GM19395 (cell line): ENCODE data around the gene NOP58.
"Not testable (repeated sequence)": the region's sequence is repeated elsewhere in the genome, so short reads cannot be mapped to it uniquely, and the experiment has no call there.

Experiments used
- ATAC-seq: cut with Tn5 transposase; IDR thresholded peaks from one replicate; pipeline ENCODE4 v1.9.1; 2021; ENCODE audit warnings: mild to moderate bottlenecking, moderate library complexity; ENCODE audit not compliant: unreplicated experiment

Gene NOP58

GRCh38 chr2:202265467-202266277, at the start of gene NOP58:
NOP58 (plus strand) TSS chr2:202265763; CDS start chr2:202265942, 179 bp downstream.
- ATAC-seq = peak; percentile 87

DNA sequence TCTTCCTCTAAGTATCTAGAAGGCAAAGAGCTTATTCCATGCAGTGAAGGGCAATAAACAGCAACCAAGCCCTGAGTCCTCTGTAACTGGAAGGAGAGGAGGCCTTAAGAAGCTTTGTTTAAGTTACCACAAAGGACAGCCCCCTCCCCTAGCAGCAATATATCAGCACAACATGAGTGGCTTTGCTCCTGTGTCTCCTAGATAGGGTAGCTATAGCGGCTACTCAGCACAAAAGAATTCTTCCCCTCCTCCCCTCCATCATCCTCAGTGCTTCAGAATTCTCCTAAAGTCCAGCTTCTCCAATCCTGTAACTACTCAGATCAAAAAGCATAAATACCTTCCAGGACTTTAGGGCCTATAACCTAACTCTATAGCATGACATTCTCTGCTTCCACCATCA, 43.7 kb upstream of the NOP58 start:
- ATAC-seq = no peak

- ATAC-seq = peak; percentile 48
Observed at GRCh38 chr2:202237787-202238233, 27.8 kb upstream of the NOP58 start.

GRCh38 chr2:202238234-202239197, 27.0 kb upstream of the NOP58 start, which contains the start of gene SUMO1:
SUMO1 (minus strand) TSS chr2:202238597; CDS start chr2:202238451, 146 bp downstream.
- peak; percentile 94 for ATAC-seq

- not testable (repeated sequence) for ATAC-seq
Observed at GRCh38 chr2:202247710-202248109, 17.9 kb upstream of the NOP58 start.

DNA sequence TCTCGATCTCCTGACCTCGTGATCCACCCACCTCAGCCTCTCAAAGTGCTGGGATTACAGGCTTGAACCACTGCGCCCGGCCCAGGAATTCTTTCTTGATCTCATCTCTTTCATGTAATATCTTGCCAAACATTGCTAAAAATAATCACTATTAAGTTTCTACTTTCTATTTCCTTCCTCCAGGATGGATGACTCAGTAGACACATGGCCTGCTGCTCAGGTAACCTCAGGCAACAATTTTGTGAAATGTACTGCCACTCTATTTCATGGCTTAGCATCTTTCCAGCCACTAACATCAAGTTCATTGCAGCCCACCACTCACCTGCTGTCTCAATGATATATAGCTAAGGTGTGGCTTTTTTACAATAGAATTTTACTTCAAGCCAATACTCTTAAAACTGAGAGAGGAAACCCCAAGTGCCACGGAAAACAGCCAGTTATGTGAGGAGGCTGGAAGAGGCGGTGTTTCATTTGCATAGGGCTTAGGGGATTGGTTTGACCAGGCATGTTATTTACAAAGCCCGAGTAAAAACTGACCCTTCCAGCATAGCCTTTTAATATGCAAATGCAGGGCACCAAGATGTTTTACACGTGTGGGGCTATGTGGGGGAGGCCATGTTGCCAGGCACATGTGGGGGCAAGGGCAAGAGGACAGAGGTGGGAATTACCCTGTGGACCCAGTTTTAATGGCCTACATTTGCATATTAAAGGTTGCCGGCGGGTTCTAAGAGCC, 15.9 kb upstream of the NOP58 start:
- no peak for ATAC-seq

DNA sequence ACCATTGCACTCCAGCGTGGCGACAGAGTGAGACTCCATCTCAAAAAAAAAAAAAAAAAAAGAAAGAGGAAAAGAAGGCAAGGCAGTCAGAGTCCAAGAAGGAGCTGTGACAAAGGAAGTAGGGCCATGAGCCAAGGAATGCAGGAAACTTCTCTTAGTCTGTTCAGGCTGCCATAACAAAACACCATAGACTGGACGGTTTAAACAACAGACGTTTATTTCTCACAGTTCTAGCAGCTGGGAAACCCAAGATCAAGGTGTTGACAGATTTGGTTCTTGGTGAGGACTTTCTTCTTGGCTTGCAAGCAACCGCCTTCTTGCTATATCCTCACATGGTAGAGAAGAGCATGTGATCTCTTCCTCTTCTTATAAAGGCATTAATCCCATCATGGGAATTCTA, 14.1 kb upstream of the NOP58 start:
- no peak for ATAC-seq

GRCh38 chr2:202261531-202261930, 4.0 kb upstream of the NOP58 start:
- no peak for ATAC-seq

DNA sequence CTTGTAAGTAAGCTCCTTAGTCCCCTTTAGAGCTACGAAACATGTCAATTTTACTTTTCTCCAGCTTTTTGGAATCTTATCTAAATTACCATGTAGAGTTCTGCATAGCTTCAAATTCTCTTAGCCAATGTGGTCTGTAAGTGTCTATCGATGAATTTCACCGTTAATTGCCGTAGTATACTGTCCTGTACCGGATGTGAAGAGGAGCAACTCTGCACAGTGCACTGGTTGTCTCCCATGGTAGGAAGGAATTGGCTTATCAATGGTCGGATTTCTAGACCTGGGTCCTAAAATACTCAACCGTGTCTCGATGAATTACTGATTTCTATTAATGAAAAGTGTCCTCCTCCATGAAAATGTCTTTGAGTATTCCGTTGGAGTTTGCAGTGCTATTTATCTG, 1.9 kb downstream of the NOP58 start:
- no peak for ATAC-seq

GRCh38 chr2:202269585-202269984, 4.0 kb downstream of the NOP58 start:
- no peak for ATAC-seq

DNA sequence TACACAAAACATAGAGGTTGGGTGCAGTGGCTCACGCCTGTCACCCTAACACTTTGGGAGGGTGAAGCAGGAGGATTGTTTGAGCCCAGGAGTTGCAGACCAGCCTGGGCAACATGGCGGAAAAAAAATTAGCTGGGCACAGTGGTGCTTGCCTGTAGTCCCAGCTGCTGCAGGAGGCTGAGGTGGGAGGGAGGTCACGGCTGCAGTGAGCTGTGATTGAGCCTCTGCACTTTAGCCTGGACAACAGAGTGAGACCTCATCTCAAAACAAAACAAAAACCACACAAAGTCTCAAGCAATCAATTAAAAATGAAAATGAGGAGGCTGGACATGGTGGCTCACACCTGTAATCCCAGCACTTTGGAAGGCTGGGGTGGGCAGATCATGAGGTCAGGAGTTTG, 4.9 kb downstream of the NOP58 start:
- ATAC-seq = no peak

DNA sequence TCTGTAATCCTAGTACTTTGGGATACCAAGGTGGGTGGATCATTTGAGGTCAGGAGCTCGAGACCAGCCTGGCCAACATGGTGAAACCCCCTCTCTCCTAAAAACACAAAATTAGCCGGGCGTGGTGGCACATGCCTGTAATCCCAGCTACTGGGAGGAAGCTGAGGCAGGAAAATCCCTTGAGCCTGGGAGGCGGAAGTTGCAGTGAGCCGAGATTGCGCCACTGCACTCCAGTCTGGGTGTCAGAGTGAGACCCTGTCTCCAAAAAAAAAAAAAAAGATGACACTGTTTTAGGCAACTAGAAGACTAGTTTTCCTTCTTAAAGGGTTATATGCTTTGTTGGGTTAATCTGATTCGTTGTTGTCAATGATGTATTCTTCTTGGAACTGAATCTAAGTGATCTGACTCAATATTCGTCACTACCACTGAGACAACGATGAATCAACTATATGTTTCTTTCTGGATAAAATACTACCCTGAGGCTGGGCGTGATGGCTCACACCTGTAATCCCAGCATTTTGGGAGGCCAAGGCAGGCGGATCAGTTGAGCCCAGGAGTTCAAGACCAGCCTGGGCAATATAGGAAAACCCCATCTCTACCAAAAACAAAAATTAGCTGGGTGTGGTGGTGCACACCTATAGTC, 10.6 kb downstream of the NOP58 start:
- ATAC-seq = not testable (repeated sequence)

- ATAC-seq = peak; percentile 50
Observed at GRCh38 chr2:202278036-202278760, 12.6 kb downstream of the NOP58 start.

GRCh38 chr2:202278944-202279343, 13.4 kb downstream of the NOP58 start:
- no peak for ATAC-seq

DNA sequence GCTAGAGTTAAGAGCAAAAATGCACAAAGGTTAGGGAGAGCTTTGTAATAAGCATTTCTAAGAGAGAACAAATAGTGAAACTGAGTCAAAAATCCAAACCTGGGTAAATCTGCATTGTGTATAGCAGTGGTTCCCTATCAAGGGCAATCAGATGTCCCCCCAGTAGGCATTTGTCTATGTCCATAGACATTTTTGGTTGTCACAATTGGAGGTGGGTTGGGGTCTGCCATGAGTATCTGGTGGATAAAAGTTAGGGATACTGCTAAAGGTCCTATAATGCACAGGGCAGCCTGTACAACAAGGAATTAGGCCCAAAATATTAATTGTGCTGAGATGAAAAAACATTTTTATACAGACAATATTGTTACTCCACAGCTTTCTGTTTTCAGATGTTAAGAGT, 21.0 kb downstream of the NOP58 start:
- ATAC-seq = no peak

DNA sequence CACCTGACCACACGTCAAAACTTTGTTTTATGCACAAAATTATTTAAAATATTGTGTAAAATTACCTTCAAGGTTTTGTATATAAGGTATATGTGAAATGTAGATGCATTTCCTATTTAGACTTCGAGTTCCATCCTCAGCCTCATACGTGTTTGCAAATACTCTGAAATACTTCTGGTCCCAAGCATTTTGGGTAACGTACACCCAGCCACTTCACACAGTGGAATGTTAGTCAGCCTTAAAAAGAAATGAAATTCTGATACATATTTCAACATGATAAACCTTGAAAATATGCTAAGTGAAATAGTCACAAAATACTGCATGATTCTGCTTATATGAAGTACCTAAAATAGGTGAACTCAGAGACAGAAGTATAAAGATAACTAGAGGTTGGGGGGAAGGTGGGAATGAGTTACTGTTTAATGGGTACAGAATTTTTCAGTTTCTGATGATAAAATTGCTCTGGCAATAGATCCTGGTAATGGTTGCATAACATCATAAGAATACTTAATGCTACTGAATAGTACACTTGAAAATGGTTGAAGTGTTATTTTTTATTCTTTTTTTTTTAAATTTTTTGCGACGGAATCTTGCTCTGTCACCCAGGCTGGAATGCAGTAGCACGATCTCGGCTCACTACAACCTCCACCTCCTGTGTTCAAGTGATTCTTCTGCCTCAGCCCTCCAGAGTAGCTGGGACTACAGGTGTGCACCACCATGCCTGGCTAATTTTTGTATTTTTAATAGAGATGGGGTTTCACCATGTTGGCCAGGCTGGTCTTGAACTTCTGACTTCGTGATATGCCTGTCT, 24.0 kb downstream of the NOP58 start:
- ATAC-seq = no peak

DNA sequence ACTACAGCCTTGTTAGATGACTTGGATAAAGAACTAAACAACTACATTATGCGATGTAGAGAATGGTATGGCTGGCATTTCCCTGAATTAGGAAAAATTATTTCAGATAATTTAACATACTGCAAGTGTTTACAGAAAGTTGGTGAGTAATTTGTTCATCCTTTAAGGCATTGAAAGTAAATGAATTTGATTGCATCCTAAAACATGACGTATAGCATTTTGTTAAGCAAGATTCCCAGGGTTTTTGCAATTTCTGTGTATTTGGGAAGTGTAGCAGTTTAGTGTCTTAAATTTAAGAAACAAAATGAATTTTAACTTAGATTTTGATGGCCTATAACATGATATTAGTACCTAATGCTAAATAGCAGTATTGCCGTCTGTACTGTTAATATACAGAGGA, 24.8 kb downstream of the NOP58 start:
- no peak for ATAC-seq

- ATAC-seq = no peak
Observed at GRCh38 chr2:202290970-202291369, 25.4 kb downstream of the NOP58 start.

GRCh38 chr2:202299712-202300111, 34.1 kb downstream of the NOP58 start:
- peak; percentile 90 for ATAC-seq
